GM12873 (cell line): ENCODE results near the gene PGBD5.

Source experiments
- CTCF ChIP-seq: IDR thresholded peaks from 2 replicates; pipeline ENCODE4 v1.5.1; 2012; ENCODE audit warnings: low read depth, mild to moderate bottlenecking, moderate library complexity, low read length, control low read depth; ENCODE audit not compliant: insufficient read depth; ENCODE audit errors: missing control alignments

PGBD5 gene

DNA sequence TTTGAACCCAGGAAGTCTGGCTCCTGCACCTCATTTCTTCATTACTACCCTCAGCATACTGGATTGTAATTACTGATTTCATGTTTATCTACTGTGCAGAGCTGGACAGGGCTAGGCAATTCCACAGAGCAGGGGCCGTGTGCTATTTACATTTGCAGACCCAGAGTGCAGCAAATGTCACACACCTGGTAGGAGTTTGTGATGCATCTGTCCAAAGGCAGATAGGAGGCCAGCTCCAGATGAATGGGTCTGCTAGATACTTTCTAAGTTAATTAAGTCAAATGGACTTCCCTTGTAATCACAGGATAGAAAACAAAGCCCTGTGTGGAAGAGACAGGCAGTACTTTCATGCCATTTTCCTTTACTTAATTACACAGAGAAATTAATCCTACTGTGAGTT lies 46.2 kb downstream of the PGBD5 start:
- TF ChIP-seq CTCF = no peak

DNA sequence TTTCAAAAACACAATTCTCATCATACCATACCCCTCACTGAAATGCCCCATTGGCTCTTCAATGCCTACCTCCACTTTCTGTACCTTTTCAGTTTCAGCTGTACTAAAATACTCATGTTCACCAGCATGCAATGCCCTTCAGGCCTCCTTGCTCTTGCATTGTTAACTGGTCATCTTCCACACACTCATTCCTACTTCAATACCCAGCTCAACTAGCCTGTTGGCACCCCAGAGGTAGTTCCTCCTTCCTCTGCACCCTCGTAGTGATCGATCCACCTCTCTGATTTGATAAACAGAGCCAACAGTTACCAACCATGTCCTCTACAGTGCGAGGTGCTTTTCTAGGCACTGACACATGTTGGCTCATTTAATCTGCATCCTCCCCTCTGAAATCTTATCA lies 46.7 kb downstream of the PGBD5 start:
- TF ChIP-seq CTCF = no peak

DNA sequence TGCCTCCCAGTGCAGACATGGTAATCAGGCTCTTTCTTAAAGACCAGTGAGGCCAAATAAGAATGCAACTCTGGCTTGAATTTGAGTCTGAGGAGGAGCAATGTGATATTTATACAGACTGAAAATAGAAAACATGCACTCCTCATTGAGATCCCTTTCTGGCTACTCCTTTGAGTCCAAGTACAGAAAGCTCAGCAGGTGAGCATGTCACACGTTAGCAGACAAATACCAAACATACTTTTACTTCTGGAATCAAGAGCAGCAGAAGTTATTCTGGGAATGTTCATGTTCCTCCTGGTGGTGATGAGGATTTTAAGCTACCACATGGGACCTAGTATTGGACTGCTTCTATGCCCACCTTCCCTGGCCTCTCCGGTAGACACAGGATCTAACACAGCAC lies 48.3 kb downstream of the PGBD5 start:
- no peak for TF ChIP-seq CTCF

- no peak for TF ChIP-seq CTCF
These were observed 48.8 kb downstream of the PGBD5 start for GRCh38 chr1:230377324-230377723.

GRCh38 chr1:230376296-230376695 lies 49.8 kb downstream of the PGBD5 start:
- TF ChIP-seq CTCF = no peak

GRCh38 chr1:230375780-230376179 lies 50.4 kb downstream of the PGBD5 start:
- TF ChIP-seq CTCF = no peak

DNA sequence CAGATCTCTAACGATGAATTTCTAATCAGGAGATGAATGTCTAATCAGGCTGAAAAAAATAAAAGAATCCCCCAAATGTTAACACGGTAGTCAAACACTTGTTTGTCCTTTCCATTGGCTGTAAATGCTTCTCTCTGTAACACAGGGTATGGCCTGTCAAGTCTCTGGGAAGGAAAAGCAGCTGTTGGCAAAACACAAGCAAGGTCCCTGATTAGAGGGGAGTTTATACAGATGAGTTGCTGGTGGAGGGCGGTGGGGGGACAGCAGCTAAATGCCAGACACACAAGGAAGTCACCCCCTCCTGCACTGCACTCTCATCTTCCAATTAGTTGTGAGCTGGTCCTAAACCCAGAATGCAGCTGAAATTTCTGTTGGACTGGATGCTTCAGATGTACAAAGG lies 51.0 kb downstream of the PGBD5 start:
- TF ChIP-seq CTCF = no peak
